Neural cell (in vitro differentiated cells): ENCODE data around the gene ENTPD1.

ENCODE experiments used
- CTCF ChIP-seq: fragments of 450-650 bp; IDR thresholded peaks from 2 replicates; pipeline ENCODE4 v1.5.1; 2014; ENCODE audit warnings: antibody characterized with exemption, mild to moderate bottlenecking, moderate library complexity; ENCODE audit not compliant: poor library complexity, severe bottlenecking
- EP300 ChIP-seq: fragments of 450-650 bp; conservative IDR thresholded peaks from 2 replicates; pipeline ENCODE4 v1.6.1; 2014; ENCODE audit warnings: antibody characterized with exemption, mild to moderate bottlenecking, moderate library complexity; ENCODE audit not compliant: poor library complexity, severe bottlenecking
- EZH2 ChIP-seq: fragments of 200-600, 300-800 bp; shearing (Covaris generic), sonication (generic); IDR thresholded peaks from 2 replicates; pipeline ENCODE4 v1.6.1; 2014; ENCODE audit warnings: antibody characterized with exemption, low read length, borderline replicate concordance, mild to moderate bottlenecking; ENCODE audit not compliant: insufficient read depth, poor library complexity, severe bottlenecking
- MXI1 ChIP-seq: fragments of 450-650 bp; conservative IDR thresholded peaks from 2 replicates; pipeline ENCODE4 v1.6.1; 2014; ENCODE audit warnings: antibody characterized with exemption, mild to moderate bottlenecking; ENCODE audit not compliant: poor library complexity, severe bottlenecking
- POLR2AphosphoS5 ChIP-seq: IDR thresholded peaks from 2 replicates; pipeline ENCODE4 v1.6.1; 2012
- RAD21 ChIP-seq: fragments of 450-650 bp; conservative IDR thresholded peaks from 2 replicates; pipeline ENCODE4 v1.6.1; 2014; ENCODE audit warnings: antibody characterized with exemption, mild to moderate bottlenecking, moderate library complexity
- REST ChIP-seq: IDR thresholded peaks from 2 replicates; pipeline ENCODE4 v1.6.1; 2012; ENCODE audit warnings: borderline replicate concordance
- SMC3 ChIP-seq: fragments of 450-650 bp; conservative IDR thresholded peaks from 2 replicates; pipeline ENCODE4 v1.6.1; 2014; ENCODE audit warnings: antibody characterized with exemption, mild to moderate bottlenecking, moderate library complexity; ENCODE audit not compliant: poor library complexity
- TAF1 ChIP-seq: IDR thresholded peaks from 2 replicates; pipeline ENCODE4 v1.6.1; 2012; ENCODE audit warnings: low read depth

- no peak for TF ChIP-seq CTCF
- TF ChIP-seq TAF1, result no peak
- TF ChIP-seq MXI1, result no peak
- no peak for TF ChIP-seq POLR2AphosphoS5
- TF ChIP-seq REST, result no peak
- no peak for TF ChIP-seq RAD21
- no peak for TF ChIP-seq SMC3
- no peak for TF ChIP-seq EZH2
- TF ChIP-seq EP300, result no peak
Observed at GRCh38 chr10:95742485-95742884, 13.5 kb upstream of the ENTPD1 start.
